GM12865 (cell line): ENCODE results near the gene DNAH14.

Experiments used
- DNase-seq: peaks from one replicate; pipeline ENCODE4 v3.0.0; 2010; ENCODE audit warnings: low read depth
- H3K4me3 ChIP-seq: 2 replicates; pipeline ENCODE4 v1.5.1; 2011; ENCODE audit warnings: mild to moderate bottlenecking, low read depth, low read length, control low read depth
- TF ChIP-seq, protein P1 (sequence below): IDR thresholded peaks from 2 replicates; pipeline ENCODE4 v1.5.1; 2011; ENCODE audit warnings: low read length, control low read depth, low read depth, inconsistent platforms; ENCODE audit not compliant: insufficient read depth; ENCODE audit errors: missing control alignments

DNAH14 gene

DNA sequence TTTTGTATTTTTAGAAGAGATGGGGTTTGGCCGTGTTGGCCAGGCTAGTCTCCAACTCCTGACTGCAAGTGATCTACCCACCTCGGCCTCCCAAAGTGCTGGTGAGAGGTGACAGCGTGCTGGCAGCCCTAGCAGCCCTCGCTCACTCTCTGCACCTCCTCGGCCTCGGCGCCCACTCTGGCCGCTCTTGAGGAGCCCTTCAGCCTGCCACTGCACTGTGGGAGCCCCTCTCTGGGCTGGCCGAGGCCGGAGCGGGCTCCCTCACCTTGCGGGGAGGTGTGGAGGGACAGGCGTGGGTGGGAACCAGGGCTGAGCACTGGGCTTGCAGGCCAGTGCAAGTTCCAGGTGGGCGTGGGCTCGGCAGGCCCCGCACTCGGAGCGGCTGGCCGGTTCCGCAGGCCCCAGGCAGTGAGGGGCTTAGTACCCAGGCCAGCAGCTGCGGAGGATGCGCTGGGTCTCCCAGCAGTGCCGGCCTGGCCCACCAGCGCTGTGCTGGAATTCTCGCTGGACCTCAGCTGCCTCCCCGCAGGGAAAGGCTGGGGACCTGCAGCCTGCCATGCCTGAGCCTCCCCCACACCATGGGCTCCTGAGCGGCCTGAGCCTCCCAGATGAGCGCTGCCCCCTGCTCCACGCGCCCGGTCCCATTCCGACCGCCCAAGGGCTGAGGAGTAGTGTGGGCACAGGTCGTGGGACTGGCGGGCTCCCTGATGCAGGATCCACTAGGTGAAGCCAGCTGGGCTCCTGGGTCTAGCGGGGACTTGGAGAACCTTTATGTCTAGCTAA lies 501.8 kb downstream of the DNAH14 start:
- DNase-seq = no peak
- no peak overlapping the region for H3K4me3 ChIP-seq
- TF ChIP-seq, protein P1, sequence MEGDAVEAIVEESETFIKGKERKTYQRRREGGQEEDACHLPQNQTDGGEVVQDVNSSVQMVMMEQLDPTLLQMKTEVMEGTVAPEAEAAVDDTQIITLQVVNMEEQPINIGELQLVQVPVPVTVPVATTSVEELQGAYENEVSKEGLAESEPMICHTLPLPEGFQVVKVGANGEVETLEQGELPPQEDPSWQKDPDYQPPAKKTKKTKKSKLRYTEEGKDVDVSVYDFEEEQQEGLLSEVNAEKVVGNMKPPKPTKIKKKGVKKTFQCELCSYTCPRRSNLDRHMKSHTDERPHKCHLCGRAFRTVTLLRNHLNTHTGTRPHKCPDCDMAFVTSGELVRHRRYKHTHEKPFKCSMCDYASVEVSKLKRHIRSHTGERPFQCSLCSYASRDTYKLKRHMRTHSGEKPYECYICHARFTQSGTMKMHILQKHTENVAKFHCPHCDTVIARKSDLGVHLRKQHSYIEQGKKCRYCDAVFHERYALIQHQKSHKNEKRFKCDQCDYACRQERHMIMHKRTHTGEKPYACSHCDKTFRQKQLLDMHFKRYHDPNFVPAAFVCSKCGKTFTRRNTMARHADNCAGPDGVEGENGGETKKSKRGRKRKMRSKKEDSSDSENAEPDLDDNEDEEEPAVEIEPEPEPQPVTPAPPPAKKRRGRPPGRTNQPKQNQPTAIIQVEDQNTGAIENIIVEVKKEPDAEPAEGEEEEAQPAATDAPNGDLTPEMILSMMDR = no peak

DNA sequence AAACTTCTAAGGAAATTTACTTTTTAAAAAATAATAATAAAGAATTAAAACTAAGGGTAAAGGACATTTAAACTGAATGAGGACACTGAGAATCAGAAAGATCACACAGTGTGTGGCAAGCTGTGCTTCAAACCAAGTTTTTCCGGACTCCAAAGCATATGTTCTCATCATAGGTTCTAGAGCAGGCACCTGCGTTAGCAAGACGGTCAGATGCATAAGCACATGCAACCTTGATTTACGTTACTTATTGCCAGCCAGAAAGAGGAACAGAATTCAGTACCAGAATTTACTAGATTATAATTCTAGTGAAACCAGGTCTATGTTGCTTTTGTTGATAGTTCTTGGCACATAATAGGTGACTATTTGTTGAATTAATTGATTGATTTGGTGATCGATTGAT lies 504.6 kb downstream of the DNAH14 start:
- TF ChIP-seq, protein P1 = no peak
- no peak overlapping the region for H3K4me3 ChIP-seq
- DNase-seq = no peak

DNA sequence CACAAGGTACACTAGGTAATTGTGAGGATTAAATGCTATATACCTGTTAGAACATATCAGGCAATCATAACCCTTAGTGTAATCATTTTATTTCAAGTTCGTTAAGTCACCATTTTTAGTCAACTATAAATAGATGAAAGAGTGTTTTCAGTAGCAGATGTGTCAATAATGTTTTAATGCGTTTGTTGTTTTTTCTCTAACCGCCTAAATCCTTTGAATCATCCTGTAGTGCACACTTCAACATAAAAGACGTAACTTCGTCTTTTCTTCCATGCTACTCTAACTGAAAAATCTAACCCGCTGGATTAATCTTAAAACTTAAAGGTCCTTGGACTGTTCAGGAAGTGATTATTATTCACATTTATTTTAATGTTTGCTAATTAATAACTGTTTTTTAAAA lies 505.6 kb downstream of the DNAH14 start:
- TF ChIP-seq, protein P1 = no peak
- H3K4me3 ChIP-seq = no peak overlapping the region
- DNase-seq = no peak

DNA sequence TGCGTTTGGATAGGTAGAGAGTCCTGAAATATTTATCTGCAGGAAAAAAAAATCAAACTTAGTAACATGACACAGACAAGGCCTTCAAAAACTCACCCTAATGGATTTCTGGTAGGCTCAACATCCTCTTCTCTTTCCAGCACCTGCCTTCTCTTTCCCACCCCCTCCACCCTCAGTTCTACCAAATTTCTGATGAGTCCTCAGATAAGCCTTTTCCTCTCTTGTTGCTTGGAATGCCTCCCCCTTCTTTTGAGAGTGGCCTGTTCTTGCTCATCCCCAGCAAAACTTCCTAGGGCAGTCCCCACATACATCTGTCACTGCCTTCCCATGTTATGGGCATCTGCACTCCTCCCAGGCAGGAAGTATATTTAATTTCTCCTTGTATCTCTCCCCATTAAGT lies 506.0 kb downstream of the DNAH14 start:
- H3K4me3 ChIP-seq = no peak overlapping the region
- TF ChIP-seq, protein P1 = no peak
- no peak for DNase-seq

DNA sequence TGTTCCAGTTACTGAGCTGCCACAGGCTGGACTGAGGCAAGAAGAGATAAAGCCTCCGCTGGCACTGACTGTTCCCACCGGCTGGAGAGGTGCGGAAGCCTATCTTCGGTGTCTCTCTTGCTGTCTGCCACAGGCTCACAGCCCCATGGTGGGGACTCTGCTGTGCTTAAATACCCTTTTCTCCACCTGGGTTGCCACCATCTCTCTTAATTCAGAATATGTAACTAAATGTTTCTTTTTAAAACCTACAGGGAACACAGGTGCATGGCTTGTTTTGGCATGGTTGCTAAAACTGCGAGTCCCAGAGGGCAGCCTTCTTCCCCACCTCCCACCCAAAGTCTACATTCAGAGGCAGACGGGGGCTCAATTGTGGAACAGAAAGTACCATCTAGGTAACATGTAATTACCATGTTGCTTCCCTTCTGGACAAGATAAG lies 506.5 kb downstream of the DNAH14 start:
- TF ChIP-seq, protein P1 = no peak
- H3K4me3 ChIP-seq = no peak overlapping the region
- DNase-seq = no peak

DNA sequence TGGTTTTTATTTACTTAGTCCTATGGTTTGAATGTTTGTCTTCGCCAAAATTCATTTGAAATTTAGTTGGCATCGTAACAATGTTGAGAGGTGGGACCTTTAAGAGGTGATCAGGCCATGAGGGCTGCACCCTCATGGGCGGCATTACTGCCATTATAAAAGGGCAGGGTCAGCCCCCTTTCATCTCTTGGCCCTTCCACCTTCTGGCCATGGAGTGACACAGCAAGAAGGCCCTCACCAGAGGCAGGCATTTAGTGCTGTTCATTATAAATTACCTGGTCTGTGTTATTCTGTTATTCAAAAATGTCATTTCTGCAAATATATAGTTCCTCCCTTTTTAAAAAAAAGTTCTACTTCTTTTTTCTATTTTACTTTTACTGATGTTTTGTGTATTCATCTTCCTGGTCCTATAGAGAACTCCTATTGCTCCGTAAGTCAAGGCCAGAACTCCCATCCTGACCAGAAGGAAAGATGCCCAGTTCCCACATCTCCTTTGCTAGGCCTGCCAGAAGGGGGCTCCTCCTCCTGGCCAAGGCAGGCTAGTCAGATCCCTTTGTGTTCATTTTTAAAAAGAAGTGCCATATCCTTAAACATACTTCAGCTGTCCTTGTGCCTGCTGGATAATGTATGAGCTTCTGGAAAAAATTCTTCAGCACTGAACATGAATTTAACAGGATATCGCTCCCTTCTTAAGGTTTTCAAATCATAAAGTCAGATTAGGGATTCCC lies 508.4 kb downstream of the DNAH14 start:
- no peak for DNase-seq
- H3K4me3 ChIP-seq = no peak overlapping the region
- TF ChIP-seq, protein P1 = no peak
